NCI-H2107 treated with DMSO at 0.1 percent for 48 hours (cell line): ENCODE data around the gene ZCCHC8.
A peak's percentile ranks its signal among the peaks of the same experiment; 100 is the strongest.
"Not testable (repeated sequence)": the region's sequence is repeated elsewhere in the genome, so short reads cannot be mapped to it uniquely, and the experiment has no call there.

Experiments
- DNase-seq: peaks from one replicate; lab custom pipeline; 2025; ENCODE audit not compliant: unreplicated experiment; lab: John Stamatoyannopoulos, UW

The ZCCHC8 gene

DNA sequence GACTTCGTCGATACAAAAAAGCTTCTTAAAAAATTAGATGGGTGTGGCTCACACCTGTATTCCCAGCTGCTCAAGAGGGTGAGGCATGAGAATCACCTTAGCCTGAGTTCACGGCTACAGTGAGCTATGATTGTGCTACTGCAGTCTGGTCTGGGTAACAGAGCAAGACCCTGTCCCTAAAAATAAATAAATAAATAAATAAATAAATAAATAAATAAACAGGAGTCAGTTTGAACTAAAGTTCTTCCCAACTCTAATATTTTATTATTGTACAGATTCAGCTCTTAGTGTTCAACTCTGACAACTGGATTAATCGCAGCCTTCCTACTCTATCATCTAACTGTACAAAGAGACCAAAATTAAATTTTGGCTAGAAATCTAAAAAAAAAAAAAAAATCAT is 65.5 kb downstream of the ZCCHC8 start:
- DNase-seq: no peak

DNA sequence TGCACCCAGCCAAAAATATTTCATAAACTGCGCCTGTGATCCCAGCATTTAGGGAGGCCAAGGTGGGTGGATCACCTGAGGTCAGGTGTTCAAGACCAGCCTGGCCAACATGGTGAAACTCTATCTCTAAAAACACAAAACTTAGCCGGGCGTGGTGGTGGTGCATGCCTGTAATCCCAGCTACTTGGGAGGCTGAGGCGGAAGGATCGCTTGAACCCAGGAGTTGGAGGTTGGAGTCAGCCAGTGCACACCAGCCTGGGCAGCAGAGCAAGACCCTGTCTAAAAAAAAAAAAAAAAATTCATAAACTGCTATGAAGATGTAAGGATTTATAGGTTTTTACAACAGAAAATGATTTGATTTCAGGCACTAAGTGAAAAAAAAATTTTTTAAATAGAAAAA is 71.7 kb downstream of the ZCCHC8 start:
- DNase-seq: not testable (repeated sequence)

DNA sequence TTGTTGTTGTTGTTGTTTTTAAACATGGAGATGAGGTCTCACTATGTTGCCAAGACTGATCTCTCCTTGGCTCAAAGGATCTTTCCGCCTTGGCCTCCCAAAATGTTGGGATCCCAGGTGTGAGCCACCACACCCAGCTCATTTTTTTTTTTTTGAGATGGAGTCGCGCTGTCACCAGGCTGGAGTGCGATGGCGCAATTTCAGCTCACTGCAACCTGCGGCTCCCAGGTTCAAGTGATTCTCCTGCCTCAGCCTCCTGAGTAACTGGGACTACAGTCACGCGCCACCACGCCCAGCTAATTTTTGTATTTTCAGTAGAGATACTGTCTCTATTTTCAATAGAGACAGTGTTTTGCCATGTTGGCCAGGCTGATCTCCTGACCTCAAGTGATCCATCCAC is 73.3 kb downstream of the ZCCHC8 start:
- DNase-seq: no peak

DNA sequence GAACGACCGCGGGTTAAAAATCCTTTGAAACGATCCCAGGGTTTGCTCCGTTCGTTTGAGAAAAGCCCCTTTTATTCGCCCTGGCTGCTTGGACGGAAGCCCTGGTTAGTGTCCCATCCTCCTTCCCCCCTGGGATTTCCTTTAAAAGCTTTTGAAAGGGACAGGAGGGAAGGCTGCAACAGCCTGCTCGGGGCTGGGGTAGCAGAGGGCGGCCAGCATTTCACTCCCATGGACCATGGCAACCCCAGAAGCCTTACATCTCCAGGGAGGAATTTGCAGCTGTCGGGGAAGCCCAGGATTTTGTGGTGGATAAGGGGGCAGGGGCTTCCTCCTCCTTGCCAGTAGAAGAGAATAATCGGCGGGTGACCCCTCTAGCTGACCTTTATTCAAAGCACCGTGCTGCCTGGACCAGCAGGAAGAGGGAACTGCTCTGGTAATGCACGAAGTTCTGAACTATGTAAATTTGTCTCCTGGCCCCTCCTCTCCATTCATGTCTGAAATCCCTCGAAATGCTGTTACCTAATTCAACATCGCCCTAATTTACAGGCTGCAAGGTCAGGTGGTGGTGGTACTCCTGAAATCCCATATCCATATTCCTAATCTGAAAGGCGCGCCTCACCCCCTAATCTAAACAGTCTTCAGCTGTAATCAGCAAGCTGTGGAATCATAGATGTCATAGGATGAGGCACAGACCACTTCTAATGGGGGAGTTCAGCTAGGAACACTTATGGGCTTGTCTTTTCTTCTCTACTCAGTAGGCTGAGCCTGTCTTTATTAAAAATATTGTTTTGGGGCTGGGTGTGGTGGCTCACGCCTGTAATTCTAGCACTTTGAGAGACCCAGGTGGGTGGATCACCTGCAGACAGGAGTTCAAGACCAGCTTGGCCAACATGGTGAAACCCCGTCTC is 77.2 kb downstream of the ZCCHC8 start:
- peak; percentile 29 for DNase-seq

DNA sequence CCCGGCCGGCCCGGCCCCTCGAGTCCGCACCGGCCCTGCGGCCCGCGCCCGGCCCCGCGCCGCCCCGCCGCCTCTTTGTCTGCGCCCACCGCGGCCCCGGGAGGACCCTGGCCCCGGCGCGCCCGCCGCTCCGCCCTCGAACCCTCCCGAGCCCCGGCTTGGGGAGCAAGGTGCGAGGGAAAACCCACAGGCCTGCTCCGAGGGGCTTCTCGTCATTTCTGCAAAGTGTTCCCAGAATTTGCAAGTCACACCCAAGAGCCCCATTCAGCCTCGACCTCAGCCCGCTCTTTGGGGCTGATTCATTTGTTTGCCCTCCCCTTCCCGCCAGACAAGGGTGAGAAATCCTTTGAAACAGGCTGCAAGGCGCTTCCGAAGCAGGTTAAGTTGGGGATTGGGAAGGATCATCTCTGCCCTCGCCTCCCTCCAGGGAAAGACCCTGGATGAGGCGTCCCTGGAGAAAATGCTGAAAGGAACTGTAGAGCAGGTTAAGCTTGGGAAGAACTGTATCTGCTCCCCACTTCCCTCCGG is 77.9 kb downstream of the ZCCHC8 start:
- DNase-seq: no peak

DNA sequence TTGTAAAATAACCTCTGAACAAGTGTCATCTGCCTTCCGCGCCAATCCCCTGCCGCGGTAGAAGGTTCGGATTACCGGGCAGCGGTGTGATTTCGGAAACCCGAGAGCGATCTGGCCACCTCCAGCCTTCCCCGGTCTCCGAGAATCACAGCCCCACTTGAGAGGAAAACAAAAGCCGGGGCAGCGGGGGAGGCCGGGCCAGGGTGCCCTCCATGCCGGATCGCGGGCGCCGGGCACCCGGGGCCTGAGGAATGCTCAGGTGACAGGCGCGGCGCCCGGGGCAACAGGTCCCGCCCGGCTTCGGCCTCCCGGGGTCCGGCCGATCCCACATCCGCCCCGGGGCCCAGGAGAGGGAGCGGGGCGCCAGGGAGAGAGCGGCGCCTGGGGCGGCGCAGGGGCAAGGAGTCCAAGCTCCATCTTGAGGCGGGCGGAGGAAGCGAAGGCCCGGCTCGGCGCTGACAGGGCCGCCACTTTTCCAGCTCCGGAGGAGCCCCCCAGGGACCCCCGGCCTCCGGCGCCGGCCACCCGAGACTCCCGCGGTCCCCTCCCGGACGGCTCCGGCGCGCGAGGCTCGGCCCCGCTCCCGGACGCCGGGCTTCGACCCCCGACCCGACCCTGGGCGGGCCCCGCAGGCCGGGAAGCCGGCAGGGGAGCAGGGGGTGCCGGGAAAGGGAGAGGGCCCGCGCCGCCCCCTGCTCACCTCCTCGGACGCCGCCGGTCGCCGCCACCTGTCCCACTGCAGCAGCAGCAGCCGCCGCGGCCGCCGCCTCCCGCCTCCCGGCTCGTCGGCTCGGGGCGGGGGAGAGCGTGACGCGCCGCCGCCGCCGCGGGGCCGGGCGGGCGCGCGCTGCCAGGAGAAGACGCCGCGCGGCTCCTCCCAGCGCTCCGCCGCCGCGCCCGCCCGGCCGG is 78.7 kb downstream of the ZCCHC8 start, which contains the start of gene CLIP1:
CLIP1 (minus strand) TSS at position 849 of the 909 bp plus-strand sequence. CDS start 42,217 bp downstream, outside the sequence.
- DNase-seq: peak; percentile 35
